ENCODE results near the gene CSNK2A1.

DNA sequence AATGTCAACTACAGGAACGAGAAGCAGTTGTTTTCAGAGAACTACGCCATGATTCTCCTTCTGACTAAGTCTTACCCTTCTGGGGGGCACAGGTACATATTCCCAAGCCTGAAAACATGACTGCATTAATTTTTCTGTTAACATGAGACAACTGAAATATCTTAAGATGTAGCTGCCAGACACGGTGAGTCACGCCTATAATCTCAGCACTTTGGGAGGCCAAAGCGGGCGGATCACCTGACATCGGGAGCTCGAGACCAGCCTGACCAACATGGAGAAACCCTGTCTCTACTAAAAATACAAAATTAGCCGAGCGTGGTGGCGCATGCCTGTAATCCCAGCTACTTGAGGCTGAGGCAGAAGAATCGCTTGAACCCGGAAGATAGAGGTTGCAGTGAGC lies 103.0 kb downstream of the CSNK2A1 start:
- TF ChIP-seq, protein P1, sequence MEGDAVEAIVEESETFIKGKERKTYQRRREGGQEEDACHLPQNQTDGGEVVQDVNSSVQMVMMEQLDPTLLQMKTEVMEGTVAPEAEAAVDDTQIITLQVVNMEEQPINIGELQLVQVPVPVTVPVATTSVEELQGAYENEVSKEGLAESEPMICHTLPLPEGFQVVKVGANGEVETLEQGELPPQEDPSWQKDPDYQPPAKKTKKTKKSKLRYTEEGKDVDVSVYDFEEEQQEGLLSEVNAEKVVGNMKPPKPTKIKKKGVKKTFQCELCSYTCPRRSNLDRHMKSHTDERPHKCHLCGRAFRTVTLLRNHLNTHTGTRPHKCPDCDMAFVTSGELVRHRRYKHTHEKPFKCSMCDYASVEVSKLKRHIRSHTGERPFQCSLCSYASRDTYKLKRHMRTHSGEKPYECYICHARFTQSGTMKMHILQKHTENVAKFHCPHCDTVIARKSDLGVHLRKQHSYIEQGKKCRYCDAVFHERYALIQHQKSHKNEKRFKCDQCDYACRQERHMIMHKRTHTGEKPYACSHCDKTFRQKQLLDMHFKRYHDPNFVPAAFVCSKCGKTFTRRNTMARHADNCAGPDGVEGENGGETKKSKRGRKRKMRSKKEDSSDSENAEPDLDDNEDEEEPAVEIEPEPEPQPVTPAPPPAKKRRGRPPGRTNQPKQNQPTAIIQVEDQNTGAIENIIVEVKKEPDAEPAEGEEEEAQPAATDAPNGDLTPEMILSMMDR (IDR thresholded peaks at IDR 0.05): no peak
- no peak for TF ChIP-seq POLR2A (IDR thresholded peaks at IDR 0.05)

All from testis (tissue), 2 donors.